Adipocyte (in vitro differentiated cells): ENCODE data around the gene VPS4B.
A peak's percentile ranks its signal among the peaks of the same experiment; 100 is the strongest.
"Not testable (repeated sequence)": the region's sequence is repeated elsewhere in the genome, so short reads cannot be mapped to it uniquely, and the experiment has no call there.

ENCODE experiments used
- DNase-seq: peaks from one replicate; pipeline ENCODE4 v3.0.0-alpha.2; 2015; ENCODE audit warnings: low read depth
- H3K27me3 ChIP-seq: replicated peaks from 2 replicates; pipeline ENCODE4 v1.7.0; 2013; ENCODE audit warnings: mild to moderate bottlenecking, low read length, moderate library complexity; ENCODE audit not compliant: control insufficient read depth, insufficient read depth
- H3K36me3 ChIP-seq: 2 replicates; pipeline ENCODE4 v1.7.0; 2013; ENCODE audit warnings: low read length, mild to moderate bottlenecking, moderate library complexity; ENCODE audit not compliant: control insufficient read depth, insufficient read depth, severe bottlenecking
- H3K4me1 ChIP-seq: 2 replicates; pipeline ENCODE4 v1.7.0; 2013; ENCODE audit warnings: mild to moderate bottlenecking, low read length, moderate library complexity; ENCODE audit not compliant: control insufficient read depth, insufficient read depth
- H3K4me3 ChIP-seq: 2 replicates; pipeline ENCODE4 v1.7.0; 2013; ENCODE audit warnings: mild to moderate bottlenecking, low read length, moderate library complexity
- H3K9ac ChIP-seq: 2 replicates; pipeline ENCODE4 v1.7.0; 2013; ENCODE audit warnings: mild to moderate bottlenecking, low read length, moderate library complexity
- H3K9me3 ChIP-seq: 2 replicates; pipeline ENCODE4 v1.7.0; 2013; ENCODE audit warnings: mild to moderate bottlenecking, low read length, moderate library complexity; ENCODE audit not compliant: control insufficient read depth

The VPS4B gene

GRCh38 chr18:63368611-63369010 lies 53.7 kb downstream of the VPS4B start:
- no peaks in the 10 kb centered on the region for H3K9me3 ChIP-seq
- DNase-seq = peak; percentile 37
- H3K27me3 ChIP-seq = no peaks in the 10 kb centered on the region
- peak overlapping the region; percentile 99 for H3K4me3 ChIP-seq
- peak overlapping the region; percentile 95 for H3K9ac ChIP-seq
- peaks cover 24% of the 10 kb centered on the region for H3K4me1 ChIP-seq
- H3K36me3 ChIP-seq = no peaks in the 10 kb centered on the region

- Histone ChIP-seq H3K27me3 (no peaks in the 10 kb centered on the region), H3K9me3 (no peaks in the 10 kb centered on the region), H3K36me3 (peaks cover 5% of the 10 kb centered on the region), H3K9ac (peak within 1 kb of the TSS; percentile 95), H3K4me3 (peak within 1 kb of the TSS; percentile 99), H3K4me1 (peaks cover 24% of the 10 kb centered on the region)
- peak; percentile 99 for DNase-seq
These were observed 55.0 kb downstream of the VPS4B start, which contains the start of gene KDSR for GRCh38 chr18:63367053-63367953. Gene KDSR, minus strand, starts transcription at chr18:63367206. Its CDS starts 88 bp downstream, at chr18:63367118.

GRCh38 chr18:63366213-63367052 lies 55.8 kb downstream of the VPS4B start:
- peak; percentile 74 for DNase-seq
- Histone ChIP-seq H3K4me1 (peaks cover 24% of the 10 kb centered on the region), H3K36me3 (peaks cover 12% of the 10 kb centered on the region), H3K9me3 (no peaks in the 10 kb centered on the region), H3K4me3 (peak overlapping the region; percentile 99), H3K27me3 (no peaks in the 10 kb centered on the region), H3K9ac (peak overlapping the region; percentile 95)

GRCh38 chr18:63365876-63366212 lies 56.4 kb downstream of the VPS4B start:
- DNase-seq = peak; percentile 48
- H3K4me3 ChIP-seq = peak overlapping the region; percentile 99
- no peaks in the 10 kb centered on the region for H3K9me3 ChIP-seq
- peaks cover 24% of the 10 kb centered on the region for H3K4me1 ChIP-seq
- peak overlapping the region; percentile 95 for H3K9ac ChIP-seq
- no peaks in the 10 kb centered on the region for H3K27me3 ChIP-seq
- H3K36me3 ChIP-seq = peaks cover 15% of the 10 kb centered on the region

- Histone ChIP-seq H3K9ac (no peak overlapping the region), H3K4me3 (no peak overlapping the region), H3K36me3 (peaks cover 32% of the 10 kb centered on the region), H3K4me1 (peaks cover 21% of the 10 kb centered on the region), H3K27me3 (no peaks in the 10 kb centered on the region), H3K9me3 (no peaks in the 10 kb centered on the region)
- no peak for DNase-seq
These were observed 58.3 kb downstream of the VPS4B start for GRCh38 chr18:63363951-63364350.

GRCh38 chr18:63363420-63363819 lies 58.9 kb downstream of the VPS4B start:
- H3K9ac ChIP-seq, DNase-seq, H3K27me3 ChIP-seq, H3K4me3 ChIP-seq, H3K9me3 ChIP-seq: not testable (repeated sequence)
- Histone ChIP-seq H3K4me1 (peaks cover 15% of the 10 kb centered on the region), H3K36me3 (peaks cover 33% of the 10 kb centered on the region)

- H3K4me3 ChIP-seq = no peak overlapping the region
- H3K27me3 ChIP-seq = no peaks in the 10 kb centered on the region
- peaks cover 88% of the 10 kb centered on the region for H3K36me3 ChIP-seq
- DNase-seq = no peak
- no peak overlapping the region for H3K9ac ChIP-seq
- no peaks in the 10 kb centered on the region for H3K9me3 ChIP-seq
- H3K4me1 ChIP-seq = no peaks in the 10 kb centered on the region
These were observed 65.9 kb downstream of the VPS4B start for GRCh38 chr18:63356272-63356896.

GRCh38 chr18:63350230-63350629 lies 72.0 kb downstream of the VPS4B start:
- no peak overlapping the region for H3K4me3 ChIP-seq
- no peaks in the 10 kb centered on the region for H3K9me3 ChIP-seq
- DNase-seq = no peak
- H3K4me1 ChIP-seq = peaks cover under 1% of the 10 kb centered on the region
- no peaks in the 10 kb centered on the region for H3K27me3 ChIP-seq
- no peak overlapping the region for H3K9ac ChIP-seq
- peaks cover 88% of the 10 kb centered on the region for H3K36me3 ChIP-seq

- Histone ChIP-seq H3K27me3 (no peaks in the 10 kb centered on the region), H3K4me3 (no peak overlapping the region), H3K9ac (no peak overlapping the region), H3K4me1 (peaks cover 6% of the 10 kb centered on the region), H3K9me3 (no peaks in the 10 kb centered on the region), H3K36me3 (peaks cover 86% of the 10 kb centered on the region)
- no peak for DNase-seq
These were observed 73.7 kb downstream of the VPS4B start for GRCh38 chr18:63348508-63349136.

GRCh38 chr18:63346480-63347183 lies 75.6 kb downstream of the VPS4B start:
- Histone ChIP-seq H3K9me3 (no peaks in the 10 kb centered on the region), H3K27me3 (no peaks in the 10 kb centered on the region), H3K9ac (no peak overlapping the region), H3K4me1 (peaks cover 14% of the 10 kb centered on the region), H3K4me3 (no peak overlapping the region), H3K36me3 (peaks cover 80% of the 10 kb centered on the region)
- DNase-seq = no peak
